Measurements from ENCODE around the gene TK1.
"Not testable (repeated sequence)": the region's sequence is repeated elsewhere in the genome, so short reads cannot be mapped to it uniquely, and the experiment has no call there.

The TK1 gene

DNA sequence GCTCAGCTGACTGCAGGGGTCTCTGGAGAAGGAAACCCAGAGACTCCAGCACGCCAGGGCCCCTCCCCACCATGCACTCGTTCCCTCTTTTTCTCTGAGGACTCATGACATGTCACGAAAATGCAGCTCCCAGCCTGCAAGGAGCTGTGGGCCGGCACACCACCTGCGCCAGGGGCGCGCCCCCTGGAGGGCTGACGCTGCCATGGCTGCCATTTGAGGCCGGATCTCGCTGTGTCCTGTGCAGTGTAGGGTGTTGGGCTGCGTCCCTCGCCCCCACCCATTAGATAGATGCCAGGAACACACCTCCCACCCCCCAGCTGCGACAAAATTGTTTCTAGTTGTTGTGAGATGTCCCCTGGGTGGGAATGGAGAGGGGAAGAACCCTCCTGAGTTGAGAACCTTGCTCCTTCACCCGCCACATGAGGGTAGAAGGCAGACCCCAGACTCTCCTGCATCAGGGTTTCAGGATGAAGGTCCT is 10.3 kb downstream of the TK1 start:
- no peak for DNase-seq (ENCODE audit: low spot score)

DNA sequence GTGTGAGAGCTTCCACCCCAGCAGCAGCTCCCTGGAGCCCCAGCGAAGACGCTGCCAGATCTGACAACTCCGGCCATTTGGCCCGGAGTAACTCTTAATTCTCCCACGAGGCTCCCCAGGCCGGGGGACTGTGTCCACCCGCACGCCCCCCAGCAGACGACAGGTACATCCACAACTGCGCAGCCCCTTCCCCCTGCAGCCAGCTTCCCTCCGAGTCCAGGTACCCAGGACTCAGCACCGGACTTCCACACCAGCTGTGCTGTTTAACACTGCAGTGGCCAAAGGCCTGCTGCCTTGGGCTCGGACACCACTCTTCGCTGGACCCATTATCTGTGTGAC is 11.2 kb downstream of the TK1 start:
- no peak for DNase-seq (ENCODE audit: low spot score)

DNA sequence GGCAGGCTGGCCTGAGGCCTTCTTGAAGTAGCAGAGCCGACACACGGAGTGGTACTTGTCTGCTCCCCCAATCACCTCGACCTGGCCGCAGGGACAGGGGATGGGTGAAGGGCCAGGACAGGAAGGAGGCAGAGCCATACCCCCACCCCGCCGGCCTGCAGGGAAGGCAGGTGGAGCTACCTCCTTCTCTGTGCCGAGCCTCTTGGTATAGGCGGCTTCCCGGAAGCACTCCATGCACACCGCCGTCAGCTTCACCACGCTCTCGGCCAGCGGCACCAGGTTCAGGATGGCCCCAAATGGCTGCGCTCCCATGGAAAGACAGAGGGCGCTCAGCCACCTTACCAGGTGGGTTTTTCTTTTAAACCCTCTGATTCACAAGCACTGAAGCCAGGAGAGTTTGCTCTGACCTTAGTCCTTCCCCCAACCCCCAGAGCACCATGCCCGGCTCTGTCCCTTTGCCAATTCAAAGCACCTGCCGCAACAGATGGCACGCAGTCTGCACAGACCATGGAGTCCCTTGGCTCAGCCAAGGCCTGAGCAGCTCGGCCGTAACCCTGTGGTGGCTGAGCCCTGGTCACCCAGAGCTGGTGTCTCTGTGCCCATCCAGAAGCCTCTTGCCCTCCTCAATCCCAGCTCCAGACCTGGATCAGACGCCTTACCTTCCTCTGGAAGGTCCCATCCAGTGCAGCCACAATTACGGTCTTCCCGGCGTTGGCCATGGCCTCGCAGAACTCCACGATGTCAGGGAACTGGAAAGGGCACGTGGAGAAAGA is 11.8 kb downstream of the TK1 start:
- DNase-seq (ENCODE audit: low spot score) = no peak

DNA sequence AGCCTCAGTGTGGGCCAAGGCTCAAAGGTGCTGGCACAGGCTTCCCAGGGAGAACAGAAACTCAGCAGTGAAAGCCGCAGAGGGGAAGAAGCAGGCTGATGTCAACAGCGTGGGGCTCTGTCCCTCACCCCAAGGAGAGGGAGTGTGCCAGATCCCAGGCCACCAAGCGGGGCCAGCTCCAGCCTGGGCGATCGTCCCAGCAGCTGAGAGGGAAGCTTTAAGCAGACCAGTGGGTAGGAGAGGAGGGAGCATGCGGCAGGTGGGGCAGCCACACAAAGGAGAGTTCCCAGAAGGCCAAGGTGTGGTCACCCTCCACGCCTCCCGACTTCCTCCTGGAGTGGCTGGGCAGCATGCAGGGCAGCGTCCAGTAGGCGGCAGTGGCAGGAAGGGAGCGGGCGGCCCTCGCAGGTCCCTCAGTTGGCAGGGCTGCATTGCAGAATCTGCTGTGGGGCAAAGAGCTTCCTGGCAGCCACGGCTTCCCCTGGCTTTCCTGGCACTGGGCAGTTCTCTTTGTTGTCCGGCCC is 12.4 kb downstream of the TK1 start:
- no peak for DNase-seq (ENCODE audit: low spot score)

DNA sequence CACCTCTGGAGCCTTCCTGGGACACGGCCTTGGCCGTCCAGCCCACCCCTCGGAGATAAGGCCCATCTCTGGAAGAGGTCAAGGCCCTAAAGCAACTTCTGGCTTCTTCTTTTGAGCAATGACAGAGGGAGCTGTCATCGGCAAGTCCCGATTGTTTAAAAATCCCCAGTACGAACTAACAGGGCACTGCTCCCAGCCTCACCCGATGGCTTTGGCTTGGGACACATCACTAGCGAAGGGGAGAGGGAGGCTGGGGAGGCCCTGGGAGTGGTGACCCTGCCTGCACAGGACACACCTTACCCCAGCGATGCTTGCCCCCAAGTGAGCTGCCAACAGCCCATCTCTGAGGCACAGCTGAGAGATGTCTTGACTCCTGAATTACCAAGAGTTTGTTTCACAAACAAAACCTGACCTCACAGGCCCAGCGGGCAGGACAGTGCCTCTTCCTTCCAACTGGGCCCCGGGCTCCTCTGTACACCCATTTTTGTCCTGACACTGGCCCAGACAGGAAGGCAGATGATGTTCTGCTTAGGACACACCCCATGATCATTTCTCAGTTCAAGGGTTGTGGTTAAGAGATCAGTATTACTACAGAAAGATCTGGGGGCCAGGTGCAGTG is 13.6 kb downstream of the TK1 start:
- no peak for DNase-seq (ENCODE audit: low spot score)

DNA sequence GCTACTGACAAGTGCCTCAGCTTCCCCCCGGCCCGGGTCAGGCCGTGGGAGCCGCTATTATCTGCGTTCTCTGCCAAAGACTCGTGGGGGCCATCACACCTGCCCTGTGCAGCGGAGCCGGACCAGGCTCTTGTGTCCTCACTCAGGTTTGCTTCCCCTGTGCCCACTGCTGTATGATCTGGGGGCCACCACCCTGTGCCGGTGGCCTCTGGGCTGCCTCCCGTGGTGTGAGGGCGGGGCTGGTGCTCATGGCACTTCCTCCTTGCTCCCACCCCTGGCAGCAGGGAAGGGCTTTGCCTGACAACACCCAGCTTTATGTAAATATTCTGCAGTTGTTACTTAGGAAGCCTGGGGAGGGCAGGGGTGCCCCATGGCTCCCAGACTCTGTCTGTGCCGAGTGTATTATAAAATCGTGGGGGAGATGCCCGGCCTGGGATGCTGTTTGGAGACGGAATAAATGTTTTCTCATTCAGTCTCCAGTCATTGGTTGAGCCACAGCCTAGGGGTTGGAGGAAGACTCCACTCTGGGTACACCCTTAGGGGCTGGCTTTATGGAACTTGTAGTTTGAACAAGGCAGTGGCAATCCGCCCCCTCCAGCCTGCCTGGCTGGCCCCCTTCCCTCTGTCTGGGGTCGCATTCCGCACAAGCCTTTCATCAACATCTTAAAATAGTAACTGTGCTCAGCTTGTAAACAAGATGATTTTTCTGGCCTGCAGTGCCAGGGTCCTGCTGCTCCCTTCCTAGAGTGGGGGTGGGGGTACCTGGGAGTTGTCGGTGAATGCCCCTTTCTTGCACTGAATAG is 14.4 kb downstream of the TK1 start:
- no peak for DNase-seq (ENCODE audit: low spot score)

DNA sequence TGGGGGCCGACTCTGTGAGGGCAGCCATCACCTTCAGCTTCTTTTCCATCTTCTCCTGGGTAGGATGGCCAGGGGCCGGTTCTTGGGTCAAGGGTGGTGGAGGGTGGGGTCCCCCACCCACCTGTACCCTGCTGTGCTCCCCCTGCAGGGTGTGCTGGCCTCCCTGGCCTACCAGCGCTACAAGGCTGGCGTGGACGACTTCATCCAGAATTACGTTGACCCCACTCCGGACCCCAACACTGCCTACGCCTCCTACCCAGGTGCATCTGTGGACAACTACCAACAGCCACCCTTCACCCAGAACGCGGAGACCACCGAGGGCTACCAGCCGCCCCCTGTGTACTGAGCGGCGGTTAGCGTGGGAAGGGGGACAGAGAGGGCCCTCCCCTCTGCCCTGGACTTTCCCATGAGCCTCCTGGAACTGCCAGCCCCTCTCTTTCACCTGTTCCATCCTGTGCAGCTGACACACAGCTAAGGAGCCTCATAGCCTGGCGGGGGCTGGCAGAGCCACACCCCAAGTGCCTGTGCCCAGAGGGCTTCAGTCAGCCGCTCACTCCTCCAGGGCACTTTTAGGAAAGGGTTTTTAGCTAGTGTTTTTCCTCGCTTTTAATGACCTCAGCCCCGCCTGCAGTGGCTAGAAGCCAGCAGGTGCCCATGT is 15.1 kb downstream of the TK1 start:
- not testable (repeated sequence) for DNase-seq (ENCODE audit: low spot score)

DNA sequence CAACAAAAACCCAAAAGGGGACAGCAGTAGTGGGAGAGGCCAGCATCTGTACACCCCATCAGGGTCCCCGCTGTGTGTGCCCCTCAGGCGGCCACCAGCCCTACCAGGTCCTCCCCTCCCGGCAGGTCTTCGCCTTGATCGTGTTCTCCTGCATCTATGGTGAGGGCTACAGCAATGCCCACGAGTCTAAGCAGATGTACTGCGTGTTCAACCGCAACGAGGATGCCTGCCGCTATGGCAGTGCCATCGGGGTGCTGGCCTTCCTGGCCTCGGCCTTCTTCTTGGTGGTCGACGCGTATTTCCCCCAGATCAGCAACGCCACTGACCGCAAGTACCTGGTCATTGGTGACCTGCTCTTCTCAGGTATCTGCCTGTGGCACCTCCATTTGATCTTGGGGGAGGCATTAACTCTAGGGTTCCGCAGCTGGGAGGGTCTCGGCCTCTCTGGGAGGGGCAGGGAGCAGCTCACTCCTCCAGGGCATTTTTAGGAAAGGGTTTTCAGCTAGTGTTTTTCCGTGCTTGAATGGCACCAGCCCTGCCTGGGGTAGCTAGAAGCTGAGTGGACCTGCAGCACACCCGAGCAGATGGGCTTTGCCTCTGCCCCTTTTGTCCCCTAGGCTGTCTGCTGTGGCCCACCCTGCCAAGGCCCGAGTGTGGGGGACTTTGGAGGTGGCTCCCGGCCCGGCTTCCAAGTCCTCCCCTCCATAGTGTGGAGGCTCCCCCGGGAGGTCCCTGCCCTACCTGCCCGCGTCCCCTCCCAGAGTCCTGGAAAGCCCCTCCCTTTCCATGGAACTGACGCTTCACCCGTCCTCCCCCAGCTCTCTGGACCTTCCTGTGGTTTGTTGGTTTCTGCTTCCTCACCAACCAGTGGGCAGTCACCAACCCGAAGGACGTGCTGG is 15.9 kb downstream of the TK1 start:
- DNase-seq (ENCODE audit: low spot score) = no peak

DNA sequence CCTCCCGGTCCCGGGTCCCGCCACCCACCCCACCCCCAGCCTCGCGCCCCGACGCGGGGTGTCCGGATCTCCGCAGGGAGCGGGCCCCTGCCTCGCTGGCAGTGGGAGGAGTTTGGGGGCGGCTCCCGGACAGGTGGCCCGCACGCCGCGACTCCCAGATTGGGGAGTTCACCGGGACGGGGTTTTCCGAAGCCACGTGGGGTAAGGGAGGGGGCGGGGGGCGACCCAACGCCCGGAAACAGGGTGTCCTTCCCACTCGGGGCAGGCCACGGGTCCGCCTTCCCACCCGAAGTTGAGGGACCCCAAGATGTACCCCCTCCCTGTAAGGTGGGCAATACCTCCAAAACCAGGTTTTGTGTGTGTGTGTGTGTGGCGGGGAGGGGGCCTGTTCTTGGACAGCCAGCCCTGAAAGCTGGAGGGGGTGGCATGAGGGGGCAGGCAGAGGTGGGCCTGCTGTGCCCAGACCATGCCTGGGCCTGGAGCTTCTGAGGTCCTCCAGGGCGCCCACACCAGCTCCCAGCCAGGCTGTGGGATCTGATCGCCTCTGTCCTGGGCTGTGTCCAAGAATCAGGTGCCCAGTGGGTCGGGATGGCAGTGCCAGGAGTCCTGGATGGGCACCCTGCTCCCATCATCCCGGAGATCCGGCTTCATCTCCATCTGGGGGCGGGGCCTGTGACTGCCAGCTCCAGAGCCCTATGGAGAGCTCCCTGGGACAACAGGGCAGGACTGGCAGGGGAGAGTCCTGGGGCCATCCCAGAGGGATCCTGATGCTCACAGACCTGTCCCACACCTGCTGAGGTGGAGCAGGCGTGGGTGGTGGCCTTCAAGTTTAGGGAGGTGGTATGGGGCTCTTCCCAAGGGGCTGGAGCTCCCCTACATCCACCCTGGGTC is 17.7 kb downstream of the TK1 start:
- DNase-seq (ENCODE audit: low spot score) = peak; percentile 73

DNA sequence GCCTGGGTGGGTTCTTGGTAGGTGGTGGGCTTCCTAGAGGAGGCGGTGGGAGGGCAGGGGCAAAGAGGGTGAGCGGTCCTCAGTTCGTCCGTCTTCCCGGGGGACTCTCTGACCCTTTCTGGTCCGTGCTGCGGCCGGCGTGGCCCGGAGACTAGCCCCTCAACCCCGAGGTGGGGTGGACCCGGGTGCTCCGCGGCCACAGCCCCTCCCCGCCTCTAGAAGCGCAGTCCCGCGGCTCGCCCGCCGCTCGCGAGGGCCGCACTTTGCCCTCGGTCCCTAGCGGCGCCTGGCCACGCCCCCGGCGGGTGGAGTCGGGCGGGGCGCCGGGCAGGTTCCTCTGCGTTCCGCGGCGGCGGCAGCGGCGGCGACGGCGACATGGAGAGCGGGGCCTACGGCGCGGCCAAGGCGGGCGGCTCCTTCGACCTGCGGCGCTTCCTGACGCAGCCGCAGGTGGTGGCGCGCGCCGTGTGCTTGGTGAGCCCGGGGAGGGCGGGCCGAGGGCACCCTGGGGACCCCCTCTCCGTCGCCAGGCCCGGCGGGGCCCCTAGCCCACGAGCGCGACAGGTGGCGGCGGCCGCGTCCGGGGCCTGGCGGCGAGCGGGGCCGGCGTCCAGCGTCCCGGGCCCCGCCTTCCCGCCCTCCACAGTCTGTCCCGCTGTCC is 18.5 kb downstream of the TK1 start, which contains the start of gene SYNGR2:
TSS of gene SYNGR2 (plus strand) at position 340 of the 661 bp plus-strand sequence. CDS start at position 376, 36 bp downstream.
- DNase-seq (ENCODE audit: low spot score) = peak; percentile 81

DNA sequence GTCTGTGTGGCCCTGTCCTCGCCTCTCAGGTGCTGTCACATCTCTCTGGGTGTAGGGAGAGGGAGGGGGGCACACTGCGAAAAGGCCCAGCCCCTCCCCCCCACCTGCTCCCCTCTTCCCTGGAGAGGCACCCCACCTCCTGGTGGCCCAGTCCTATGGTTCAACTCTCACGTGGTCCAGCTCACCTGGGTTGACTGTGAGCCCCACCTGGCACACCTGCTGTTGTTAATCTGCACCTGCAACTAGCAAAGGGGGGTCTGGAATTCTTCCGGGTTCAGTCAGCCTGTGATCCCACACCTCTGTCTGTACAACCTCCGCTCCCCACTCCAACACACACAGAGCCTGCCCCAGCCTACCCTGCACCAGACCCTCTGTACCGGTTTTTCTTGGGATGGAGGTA is 20.4 kb downstream of the TK1 start:
- no peak for DNase-seq (ENCODE audit: low spot score)

DNA sequence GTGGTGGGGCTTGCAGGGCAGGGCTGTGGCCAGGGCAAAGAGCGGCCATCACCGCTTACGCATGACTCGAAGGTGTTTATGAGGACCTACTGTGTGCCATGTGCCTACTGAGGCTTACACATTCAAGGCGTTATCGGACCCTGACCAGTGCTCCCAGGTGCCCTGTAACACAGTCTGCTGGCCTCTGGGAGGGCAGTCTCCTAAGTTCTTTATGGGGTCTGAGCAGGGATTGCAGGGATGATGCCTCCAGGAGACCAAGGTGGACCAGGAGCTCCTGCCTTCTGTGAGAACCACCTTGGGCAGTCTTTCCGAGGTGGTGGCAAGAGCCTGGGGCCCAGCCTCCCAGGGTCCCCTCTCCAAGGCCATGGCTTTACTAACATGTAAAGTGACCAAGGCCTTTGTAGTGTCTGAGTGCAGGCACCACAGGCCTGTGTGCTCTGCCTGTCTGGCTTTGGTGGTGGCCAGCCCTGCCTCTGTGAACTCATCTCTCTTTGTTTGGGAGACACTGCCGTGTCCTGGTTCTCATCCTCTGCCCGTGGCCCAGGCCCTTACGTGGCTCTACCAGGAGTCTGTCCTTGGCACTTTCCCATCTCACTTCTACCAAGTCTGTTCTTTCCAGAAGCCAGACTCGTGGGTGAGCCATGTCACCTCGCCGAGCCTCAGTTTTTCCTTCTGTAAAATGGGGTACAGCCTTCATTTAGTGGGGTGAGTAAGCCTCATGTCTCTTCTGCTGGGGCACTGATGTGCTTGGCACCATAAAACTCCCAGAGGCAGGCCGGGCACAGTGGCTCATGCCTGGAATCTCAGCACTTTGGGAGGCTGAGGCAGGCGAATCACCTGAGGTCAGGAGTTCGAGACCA is 21.9 kb downstream of the TK1 start:
- no peak for DNase-seq (ENCODE audit: low spot score)

DNA sequence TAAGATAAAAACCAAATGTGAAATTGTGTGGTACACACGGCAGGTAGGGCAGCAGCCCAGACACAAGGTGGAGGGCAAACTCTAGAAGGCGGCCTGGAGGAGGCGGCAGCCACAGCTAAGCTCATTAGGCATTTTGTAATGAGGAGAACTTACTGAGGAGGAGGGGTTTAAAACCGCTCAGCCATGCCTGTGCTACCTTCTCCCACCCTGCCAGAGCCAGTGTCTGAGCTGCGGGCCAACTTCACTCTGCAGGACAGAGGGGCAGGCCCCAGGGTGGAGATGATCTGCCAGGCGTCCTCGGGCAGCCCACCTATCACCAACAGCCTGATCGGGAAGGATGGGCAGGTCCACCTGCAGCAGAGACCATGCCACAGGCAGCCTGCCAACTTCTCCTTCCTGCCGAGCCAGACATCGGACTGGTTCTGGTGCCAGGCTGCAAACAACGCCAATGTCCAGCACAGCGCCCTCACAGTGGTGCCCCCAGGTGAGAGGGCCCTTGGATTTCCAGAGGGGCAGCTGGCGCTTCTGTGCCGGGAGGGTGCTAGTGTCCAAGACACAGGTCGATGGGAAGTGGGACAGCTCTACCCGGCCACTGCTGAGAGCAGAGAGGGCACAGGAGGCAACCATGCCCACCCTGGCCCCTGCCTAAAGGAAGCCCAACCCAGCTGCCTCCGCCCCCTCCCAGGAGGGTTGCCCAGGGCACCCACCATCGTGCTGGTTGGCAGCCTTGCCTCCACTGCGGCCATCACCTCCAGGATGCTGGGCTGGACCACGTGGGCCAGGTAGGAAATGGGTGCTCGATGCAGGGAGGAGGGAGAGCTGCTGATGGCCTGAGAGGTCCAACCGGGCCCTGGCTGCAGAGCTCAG is 22.7 kb downstream of the TK1 start:
- no peak for DNase-seq (ENCODE audit: low spot score)

DNA sequence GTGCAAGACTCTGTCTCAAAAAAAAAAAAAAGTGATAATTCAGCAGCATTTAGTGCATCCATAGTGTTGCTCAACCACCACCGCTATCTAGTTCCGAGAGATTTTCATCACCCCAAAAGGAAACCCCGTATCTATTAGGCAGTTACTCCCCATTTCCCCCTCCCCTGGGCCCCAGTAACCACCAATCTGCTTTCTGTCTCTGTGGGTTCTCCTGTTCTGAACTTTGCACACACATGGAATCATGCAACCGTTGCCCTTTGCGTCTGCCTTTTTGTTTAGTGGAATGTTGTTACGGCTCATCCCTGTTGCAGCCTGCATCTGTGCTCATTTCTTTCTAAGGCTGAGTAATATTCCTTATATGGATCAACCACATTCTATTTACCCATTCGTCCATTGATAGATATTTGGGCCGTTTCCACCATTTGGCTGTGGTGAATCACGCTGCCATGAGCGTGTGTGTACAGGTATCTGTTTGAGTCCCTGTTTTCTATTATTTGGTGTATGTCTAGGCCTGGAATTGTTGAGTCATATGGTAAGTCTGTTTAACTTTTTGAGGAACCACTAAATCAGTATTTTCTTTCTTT is 27.2 kb downstream of the TK1 start:
- DNase-seq (ENCODE audit: low spot score) = no peak

DNA sequence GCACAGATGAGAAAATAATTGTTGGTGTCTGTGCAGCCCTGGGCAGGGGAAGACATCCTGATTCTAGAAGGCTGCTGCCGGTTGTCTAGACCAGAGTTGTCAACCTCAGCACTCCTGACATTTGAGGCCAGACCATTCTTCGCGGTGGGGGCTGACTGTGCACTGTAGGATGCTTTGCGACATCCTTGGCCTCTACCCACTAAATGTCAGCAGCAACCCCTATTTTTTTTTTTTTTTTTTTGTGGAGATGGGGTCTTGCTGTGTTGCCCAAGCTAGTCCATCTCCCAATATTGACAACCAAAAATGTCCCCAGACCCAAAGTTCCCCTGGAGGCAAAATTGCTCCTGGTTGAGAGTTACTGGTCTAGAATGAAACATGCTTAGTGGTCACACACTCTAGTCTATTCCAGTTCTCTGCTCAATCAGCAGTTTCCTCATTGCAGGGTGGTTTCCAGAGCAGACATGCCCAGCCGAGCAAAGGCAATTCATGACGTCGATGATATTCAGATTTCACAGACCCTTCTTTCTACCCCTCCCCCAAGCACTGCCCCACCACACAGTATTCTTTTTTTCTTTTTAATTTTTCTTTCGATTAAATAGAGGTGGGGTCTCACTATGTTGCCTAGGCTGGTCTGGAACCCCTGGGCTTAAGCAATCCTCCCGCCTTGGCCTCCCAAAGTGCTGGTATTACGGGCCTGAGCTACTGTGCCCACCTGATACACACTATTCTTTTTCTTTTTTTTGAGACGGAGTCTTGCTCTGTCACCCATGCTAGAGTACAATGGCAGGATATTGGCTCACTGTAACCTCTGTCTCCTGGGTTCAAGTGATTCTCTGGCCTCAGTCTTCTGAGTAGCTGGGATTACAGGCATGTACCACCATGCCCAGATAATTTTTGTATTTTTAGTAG is 31.7 kb downstream of the TK1 start:
- no peak for DNase-seq (ENCODE audit: low spot score)

DNA sequence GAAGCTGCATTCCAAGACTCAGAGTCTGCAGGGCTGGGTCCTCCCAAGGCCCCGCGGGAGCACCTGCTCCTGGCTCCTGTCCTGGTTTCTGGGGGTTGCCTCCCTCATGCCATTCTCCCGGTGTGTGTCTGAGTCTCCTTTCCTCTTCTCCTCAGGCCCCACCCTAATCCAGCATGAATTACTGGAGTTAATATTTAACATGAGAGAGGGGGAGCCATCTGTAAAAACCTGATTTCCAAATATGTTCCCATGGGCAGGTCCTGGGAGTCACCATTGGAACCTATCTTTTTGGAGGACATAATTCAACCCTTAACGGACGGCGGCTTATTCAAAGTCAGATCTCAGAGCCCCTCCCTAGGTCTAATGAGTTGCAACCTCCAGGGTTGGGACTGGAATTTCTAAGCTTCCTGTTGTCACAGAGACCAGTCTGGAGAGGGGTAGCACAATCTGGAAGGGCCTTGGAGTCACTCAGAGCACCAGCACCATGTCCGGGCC is 35.3 kb downstream of the TK1 start:
- no peak for DNase-seq (ENCODE audit: low spot score)
